B cell (primary cell): ENCODE results near the gene CPE. TPM values are rescaled to one million over a fixed set of nuclear protein-coding genes. Genes with fewer than 3 reads are reported as not detected.

ENCODE experiments used
- ATAC-seq: fragments of 200-7000 bp; cut with Tn5 transposase; one replicate; pipeline ENCODE4 v1.10.0; 2021; ENCODE audit warnings: low read depth, mild to moderate bottlenecking, moderate number of reproducible peaks, moderate library complexity
- CTCF ChIA-PET: fragments of 350-600 bp; sonication (Branson Sonifier 250); formaldehyde crosslinking; loops from one replicate; lab custom pipeline; 2021; ENCODE audit warnings: antibody characterized with exemption, inconsistent platforms; lab: Charles Lee
- POLR2A ChIA-PET: fragments of 350-600 bp; sonication (Branson Sonifier 250); formaldehyde crosslinking; loops from one replicate; lab custom pipeline; 2021; ENCODE audit warnings: antibody characterized with exemption; lab: Charles Lee
- DNase-seq: peaks from one replicate; pipeline ENCODE4 v3.0.0; 2013
- H2AFZ ChIP-seq: 2 replicates; pipeline ENCODE4 v1.6.1; 2012; ENCODE audit warnings: mild to moderate bottlenecking, low read depth, low read length; ENCODE audit not compliant: insufficient read depth, poor library complexity, severe bottlenecking
- H3K27ac ChIP-seq, 2 donors: 1 replicate in 1 of 2; 2 replicates in 1 of 2; pipeline ENCODE4 v1.5.1; 2012 to 2013; ENCODE audit warnings: low read length in 2 of 2, mild to moderate bottlenecking in 2 of 2, moderate library complexity in 1 of 2
- H3K27me3 ChIP-seq, 4 experiments: fragments of 200-600 bp in 1 of 4; sonication (generic) in 1 of 4; replicated peaks in 1 of 4; 1 replicate in 2 of 4; 2 replicates in 2 of 4; pipeline versions ENCODE4 v1.6.1 to v1.7.0; 2013 to 2016; ENCODE audit warnings: low read length in 3 of 4, mild to moderate bottlenecking in 2 of 4, mixed read lengths in 1 of 4, moderate library complexity in 1 of 4; ENCODE audit not compliant: insufficient read depth in 4 of 4, control insufficient read depth in 3 of 4; ENCODE audit errors: control extremely low read depth in 1 of 4
- H3K36me3 ChIP-seq, 2 experiments: replicated peaks in 1 of 2; 1 replicate in 1 of 2; 2 replicates in 1 of 2; pipeline versions ENCODE4 v1.6.1 to v1.7.1; 2013; ENCODE audit warnings: low read length in 1 of 2; ENCODE audit not compliant: insufficient read depth in 2 of 2, control insufficient read depth in 1 of 2; ENCODE audit errors: control extremely low read depth in 1 of 2, extremely low read depth in 1 of 2
- H3K4me1 ChIP-seq, 2 donors: fragments of 200-600 bp in 1 of 2; sonication (generic) in 1 of 2; 1 replicate in 1 of 2; 2 replicates in 1 of 2; pipeline versions ENCODE4 v1.5.1 to v1.6.1; 2013 to 2017; ENCODE audit warnings: low read length in 2 of 2; ENCODE audit not compliant: control insufficient read depth in 2 of 2, insufficient read depth in 2 of 2
- H3K4me2 ChIP-seq: replicated peaks from 2 replicates; pipeline ENCODE3; 2012; ENCODE audit warnings: mild to moderate bottlenecking, low read depth, low read length; ENCODE audit not compliant: poor library complexity, severe bottlenecking
- H3K4me3 ChIP-seq, 5 experiments: fragments of 200-600 bp in 1 of 5; sonication (generic) in 1 of 5; 1 replicate in 3 of 5; 2 replicates in 2 of 5; pipeline versions ENCODE4 v1.5.1 to v1.7.0; 2011 to 2016; ENCODE audit warnings: low read length in 4 of 5, mild to moderate bottlenecking in 4 of 5, low read depth in 2 of 5, control low read depth in 1 of 5, moderate library complexity in 1 of 5; ENCODE audit not compliant: insufficient read depth in 1 of 5; ENCODE audit errors: control extremely low read depth in 1 of 5, extremely low read depth in 1 of 5
- H3K79me2 ChIP-seq: fragments of 200-600 bp; sonication (generic); one replicate; pipeline ENCODE4 v1.6.0; 2016; ENCODE audit warnings: low read length; ENCODE audit not compliant: control insufficient read depth, insufficient read depth
- H3K9ac ChIP-seq: fragments of 200-600 bp; sonication (generic); 2 replicates; pipeline ENCODE4 v1.6.1; 2017; ENCODE audit warnings: mild to moderate bottlenecking, low read length, moderate library complexity
- H3K9me3 ChIP-seq, 3 donors: one replicate each; pipeline versions ENCODE4 v1.6.1 to v1.7.1; 2013; ENCODE audit warnings: low read length in 2 of 3; ENCODE audit not compliant: control insufficient read depth in 2 of 3, insufficient read depth in 1 of 3; ENCODE audit errors: control extremely low read depth in 1 of 3
- H4K20me1 ChIP-seq: 2 replicates; pipeline ENCODE4 v1.6.0; 2012; ENCODE audit warnings: mild to moderate bottlenecking, low read length; ENCODE audit not compliant: insufficient read depth, control insufficient read depth, poor library complexity, severe bottlenecking
- H3K27ac Mint-ChIP-seq: one replicate; pipeline ENCODE4 v1.8.0; 2021; ENCODE audit warnings: mixed read lengths
- H3K27me3 Mint-ChIP-seq: one replicate; pipeline ENCODE4 v1.8.0; 2021; ENCODE audit warnings: mixed read lengths
- H3K4me1 Mint-ChIP-seq: one replicate; pipeline ENCODE4 v1.8.0; 2021; ENCODE audit warnings: mixed read lengths
- H3K4me3 Mint-ChIP-seq: one replicate; pipeline ENCODE4 v1.8.0; 2021; ENCODE audit warnings: mixed read lengths
- H3K9me3 Mint-ChIP-seq: one replicate; pipeline ENCODE4 v1.8.0; 2022; ENCODE audit warnings: mixed read lengths; ENCODE audit not compliant: insufficient read depth
- CTCF ChIP-seq: fragments of 200-600 bp; IDR thresholded peaks from one replicate; pipeline ENCODE4 v1.8.0; 2022; ENCODE audit warnings: antibody characterized with exemption, mild to moderate bottlenecking
- EZH2 ChIP-seq: IDR thresholded peaks from 2 replicates; pipeline ENCODE4 v1.6.1; 2012; ENCODE audit warnings: borderline replicate concordance, low read depth, mild to moderate bottlenecking, moderate library complexity, low read length; ENCODE audit not compliant: insufficient read depth, poor library complexity, severe bottlenecking
- WGBS: methylation state at CpG from one replicate; pipeline ENCODE4 v1.1.5; 2013; ENCODE audit warnings: missing lambda C conversion rate; ENCODE audit not compliant: insufficient coverage; 5-methylcytosine and 5-hydroxymethylcytosine counted together
- intact Hi-C: fragments of 100-400 bp; cut with micrococcal nuclease; formaldehyde crosslinking; loops from one replicate; pipeline ENCODE4 v1.10.0; 2022
- polyA plus RNA-seq: library from polyadenylated mRNA; depleted of rRNA; stranded (reverse); fragments of >200 nt; gene quantifications from 2 replicates; pipeline ENCODE4 v1.2.3, GENCODE V29; 2012
- total RNA-seq, 2 donors: library from RNA; stranded (reverse); fragments of 120-200 nt in 1 of 2; gene quantifications; 1 replicate in 1 of 2; 2 replicates in 1 of 2; pipeline versions ENCODE4 v1.2.3 to v1.2.4, GENCODE V29; 2013 to 2022

CPE gene
- total and polyA plus RNA-seq, 2 donors (not counting 1 experiment from before 2014, with no cell fraction given) = not detected

GRCh38 chr4:165519591-165519990, 140.8 kb downstream of the CPE start:
- Histone ChIP-seq H3K9ac (no peak overlapping the region), H3K9me3 (no peaks in the 10 kb centered on the region), H4K20me1 (no peaks in the 10 kb centered on the region), H3K4me3 (no peak overlapping the region), H3K4me2 (no peak overlapping the region), H3K4me1 (no peaks in the 10 kb centered on the region), H2AFZ (no peak overlapping the region), H3K36me3 (no peaks in the 10 kb centered on the region), H3K27me3 (no peaks in the 10 kb centered on the region), H3K79me2 (no peaks in the 10 kb centered on the region), H3K27ac (no peak overlapping the region)
- ATAC-seq (no peak), DNase-seq (no peak)
- TF ChIP-seq CTCF = no peak
- TF ChIP-seq EZH2 = no peak
- ChIA-PET CTCF (interaction anchor here (1.1 kb wide), 1 partner anchor 13 kb away, joined by 3 read pairs; no protein-coding TSS in a partner anchor), POLR2A (no interaction called here)
- Mint-ChIP-seq H3K4me3 (no peak overlapping the region), H3K9me3 (no peaks in the 10 kb centered on the region), H3K27me3 (peaks cover 6% of the 10 kb centered on the region), H3K27ac (no peak overlapping the region), H3K4me1 (no peaks in the 10 kb centered on the region)
- intact Hi-C loops = no loop called here

- WGBS = 74% methylated on average over 4 of the region's 4 CpGs
- Histone ChIP-seq H3K4me3 (no peak overlapping the region), H3K4me2 (no peak overlapping the region), H3K27me3 (no peaks in the 10 kb centered on the region), H3K79me2 (no peaks in the 10 kb centered on the region), H4K20me1 (no peaks in the 10 kb centered on the region), H3K9ac (no peak overlapping the region), H3K4me1 (no peaks in the 10 kb centered on the region), H2AFZ (no peak overlapping the region), H3K27ac (no peak overlapping the region), H3K36me3 (no peaks in the 10 kb centered on the region), H3K9me3 (no peaks in the 10 kb centered on the region)
- Mint-ChIP-seq H3K27me3 (peaks cover 6% of the 10 kb centered on the region), H3K27ac (no peak overlapping the region), H3K4me3 (no peak overlapping the region), H3K9me3 (no peaks in the 10 kb centered on the region), H3K4me1 (no peaks in the 10 kb centered on the region)
- ChIA-PET POLR2A (no interaction called here), CTCF (no interaction called here)
- intact Hi-C loops = no loop called here
- TF ChIP-seq EZH2 (no peak), CTCF (no peak)
- DNase-seq (no peak), ATAC-seq (no peak)
Observed at GRCh38 chr4:165520086-165520485, 141.3 kb downstream of the CPE start.
